Gastroesophageal sphincter (tissue), 3 donors: ENCODE results near the gene FIGN.

ENCODE experiments used
- CTCF ChIP-seq, 4 experiments: fragments of 200-600 bp in 2 of 4; fragments of 450-650 bp in 2 of 4; sonication (generic) in 1 of 4; IDR thresholded peaks; one replicate each; pipeline ENCODE4 v1.5.1; 2017 to 2019; ENCODE audit warnings: antibody characterized with exemption in 4 of 4, mild to moderate bottlenecking in 2 of 4, moderate library complexity in 2 of 4
- POLR2A ChIP-seq, 2 donors: fragments of 450-650 bp; IDR thresholded peaks; one replicate each; pipeline ENCODE4 v1.6.1; 2017; ENCODE audit warnings: antibody characterized with exemption in 2 of 2, mild to moderate bottlenecking in 2 of 2, moderate library complexity in 1 of 2

- TF ChIP-seq CTCF (IDR thresholded peaks at IDR 0.05) (no peak), POLR2A (IDR thresholded peaks at IDR 0.05) (no peak)
Observed at GRCh38 chr2:163717515-163717914, 18.3 kb downstream of the FIGN start.
